Measurements from ENCODE around the gene SLC25A44. TPM values are rescaled to one million over a fixed set of nuclear protein-coding genes. Genes with fewer than 3 reads are reported as not detected.

The SLC25A44 gene
- total RNA-seq, 2 donors from 2014 or later: 10.7 to 23.7 TPM

- Histone ChIP-seq H3K4me3 (no peak overlapping the region), H3K9me3 (no peaks in the 10 kb centered on the region), H3K36me3 (peaks cover 16% of the 10 kb centered on the region), H3K27me3 (replicated peaks; ENCODE audit: insufficient read depth) (no peaks in the 10 kb centered on the region), H3K4me1 (ENCODE audit: control insufficient read depth in 1 of 2, low read depth in 2 of 2) (no peaks in the 10 kb centered on the region), H3K27ac (no peak overlapping the region)
- no peak for TF ChIP-seq CTCF (IDR thresholded peaks at IDR 0.05)
- ATAC-seq (ENCODE audit: insufficient number of reproducible peaks, low FRiP score, low read depth): no peak
- no peak for DNase-seq (ENCODE audit: low spot score)
Observed at GRCh38 chr1:156226782-156227181, 32.9 kb downstream of the SLC25A44 start.

GRCh38 chr1:156228501-156228900, 34.6 kb downstream of the SLC25A44 start:
- no peak for ATAC-seq (ENCODE audit: insufficient number of reproducible peaks, low FRiP score, low read depth)
- peaks cover 11% of the 10 kb centered on the region for H3K36me3 ChIP-seq

GRCh38 chr1:156229809-156230472, 36.0 kb downstream of the SLC25A44 start:
- H3K27me3 ChIP-seq (replicated peaks; ENCODE audit: insufficient read depth): no peaks in the 10 kb centered on the region
- ATAC-seq (ENCODE audit: insufficient number of reproducible peaks, low FRiP score, low read depth) (no peak), DNase-seq (ENCODE audit: low spot score) (no peak)
- H3K9me3 ChIP-seq: no peaks in the 10 kb centered on the region
- TF ChIP-seq CTCF (IDR thresholded peaks at IDR 0.05): no peak
- no peaks in the 10 kb centered on the region for H3K4me1 ChIP-seq (ENCODE audit: control insufficient read depth in 1 of 2, low read depth in 2 of 2)
- H3K4me3 ChIP-seq: no peak overlapping the region
- H3K36me3 ChIP-seq: peaks cover 20% of the 10 kb centered on the region
- no peak overlapping the region for H3K27ac ChIP-seq

More at GRCh38 chr1:156228501-156228900, 34.6 kb downstream of the SLC25A44 start:
- Histone ChIP-seq H3K27ac (no peak overlapping the region), H3K4me3 (no peak overlapping the region), H3K27me3 (replicated peaks; ENCODE audit: insufficient read depth) (no peaks in the 10 kb centered on the region), H3K4me1 (ENCODE audit: control insufficient read depth in 1 of 2, low read depth in 2 of 2) (no peaks in the 10 kb centered on the region), H3K9me3 (no peaks in the 10 kb centered on the region)
- no peak for DNase-seq (ENCODE audit: low spot score)
- no peak for TF ChIP-seq CTCF (IDR thresholded peaks at IDR 0.05)

- no peaks in the 10 kb centered on the region for H3K4me1 ChIP-seq (ENCODE audit: control insufficient read depth in 1 of 2, low read depth in 2 of 2)
- peaks cover 23% of the 10 kb centered on the region for H3K36me3 ChIP-seq
- no peaks in the 10 kb centered on the region for H3K27me3 ChIP-seq (replicated peaks; ENCODE audit: insufficient read depth)
- ATAC-seq (ENCODE audit: insufficient number of reproducible peaks, low FRiP score, low read depth) (no peak), DNase-seq (ENCODE audit: low spot score) (no peak)
- H3K27ac ChIP-seq: no peak overlapping the region
- no peak for TF ChIP-seq CTCF (IDR thresholded peaks at IDR 0.05)
- H3K4me3 ChIP-seq: no peak overlapping the region
- no peaks in the 10 kb centered on the region for H3K9me3 ChIP-seq
Observed at GRCh38 chr1:156230473-156230837, 36.6 kb downstream of the SLC25A44 start.

- TF ChIP-seq CTCF (IDR thresholded peaks at IDR 0.05): no peak
- Histone ChIP-seq H3K4me1 (ENCODE audit: control insufficient read depth in 1 of 2, low read depth in 2 of 2) (no peaks in the 10 kb centered on the region), H3K9me3 (no peaks in the 10 kb centered on the region), H3K36me3 (peaks cover 39% of the 10 kb centered on the region), H3K4me3 (no peak overlapping the region), H3K27ac (no peak overlapping the region), H3K27me3 (replicated peaks; ENCODE audit: insufficient read depth) (no peaks in the 10 kb centered on the region)
- ATAC-seq (ENCODE audit: insufficient number of reproducible peaks, low FRiP score, low read depth) (no peak), DNase-seq (ENCODE audit: low spot score) (no peak)
Observed at GRCh38 chr1:156232201-156232894, 38.4 kb downstream of the SLC25A44 start.

Data from thoracic aorta (tissue), 2 donors.